ENCODE data around the gene SCAMP4. TPM values are rescaled to one million over a fixed set of nuclear protein-coding genes. Genes with fewer than 3 reads are reported as not detected.

Gene SCAMP4
- total and polyA plus RNA-seq, 2 of the 13 experiments (the other 11 are each of a cell fraction or from before 2014, with no cell fraction given): 10.7 to 13.7 TPM

DNA sequence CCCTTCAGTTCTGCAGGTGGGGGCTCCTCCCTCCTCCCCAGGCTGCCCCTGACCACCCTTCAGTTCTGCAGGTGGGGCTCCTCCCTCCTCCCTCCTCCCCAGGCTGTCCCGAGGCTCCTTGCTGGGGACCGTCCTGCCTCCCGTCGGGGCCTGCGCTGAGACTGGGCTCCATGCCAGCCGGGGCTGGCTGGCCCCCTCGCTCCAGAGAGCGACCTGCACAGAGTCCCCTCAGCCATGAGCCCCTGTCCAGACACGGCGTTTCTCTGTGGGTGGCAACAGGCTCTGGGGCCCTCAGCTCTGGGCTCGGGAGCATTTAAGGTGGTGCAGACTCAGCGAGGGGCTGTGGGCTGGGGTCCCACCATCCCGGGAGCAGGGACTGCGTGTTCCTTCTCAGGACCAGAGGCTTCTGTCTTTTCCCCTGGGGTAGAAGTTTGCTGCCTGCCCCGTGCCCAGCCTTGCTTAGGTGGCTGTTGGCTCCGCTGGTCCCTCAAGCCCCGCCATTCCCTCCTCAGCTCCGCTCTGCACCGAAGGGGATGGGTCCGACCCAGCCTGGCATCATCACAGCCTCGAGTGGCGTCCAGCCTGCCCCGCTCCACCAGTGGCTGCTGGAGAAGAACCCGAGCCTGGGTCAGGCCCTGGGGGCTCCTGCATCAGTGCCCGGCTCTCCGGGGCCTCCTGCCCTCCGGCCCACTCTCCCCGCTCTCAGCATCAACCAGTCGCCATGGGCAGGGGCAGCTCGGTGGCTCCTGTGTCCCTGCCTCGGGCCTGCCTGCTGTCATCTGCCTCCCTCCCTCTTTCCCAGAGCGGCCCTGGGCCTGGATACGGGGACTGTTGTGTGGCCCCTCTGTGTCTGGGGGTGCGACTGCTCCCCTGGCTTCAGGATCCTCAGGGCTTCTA is 63.3 kb downstream of the SCAMP4 start:
- FAIRE-seq (no peak), DNase-seq (ENCODE audit: low spot score) (no peak), ATAC-seq (no peak; the same call in 1 of the 3 replicates)
- in situ Hi-C loops (cut with HindIII; ENCODE audit: extremely low pct_ligation_motif_present, low pct_unique_long_range_greater_than_20kb): no loop called here
- H3K27me3 ChIP-seq (ENCODE audit: control insufficient read depth in 1 of 2, insufficient read depth in 2 of 2, low read length in 2 of 2): no peaks in the 10 kb centered on the region
- ChIA-PET POLR2A (no interaction called here), CTCF (ENCODE audit: low intra/inter-chr PET ratio, low total read pairs) (no interaction called here)
- TF ChIP-seq ZNF263 (CRISPR knock-in tag; IDR thresholded peaks at IDR 0.05): 0 out of 2 replicates have a peak, but pooled peaks have one; percentile 51
- no peak for TF ChIP-seq ZNF615 (CRISPR knock-in tag; IDR thresholded peaks at IDR 0.05; ENCODE audit: borderline replicate concordance)
- no peak for TF ChIP-seq ZNF674 (CRISPR knock-in tag; IDR thresholded peaks at IDR 0.05; ENCODE audit: low read depth)
- no peak overlapping the region for H2AFZ ChIP-seq (ENCODE audit: low read length)
- H4K20me1 ChIP-seq (ENCODE audit: insufficient read depth, low read length): peaks cover 5% of the 10 kb centered on the region; the same call in 1 of the 2 replicates
- H3K27ac ChIP-seq (ENCODE audit: extremely low read length, insufficient read depth, low read length): no peak overlapping the region
- no peaks in the 10 kb centered on the region for H3K9me3 ChIP-seq (ENCODE audit: low read length)
- H3K4me3 ChIP-seq (replicated peaks in 1 of 3; ENCODE audit: insufficient read depth in 1 of 3, low read depth in 2 of 3, low read length in 3 of 3): no peak overlapping the region
- no peaks in the 10 kb centered on the region for H3K4me1 ChIP-seq (ENCODE audit: insufficient read depth, low read length)
- intact Hi-C loops (cut with micrococcal nuclease; ENCODE audit: unreplicated experiment): no loop called here
- no TSS peak for BruUV-seq (replicated peaks)
- peaks cover 4% of the 10 kb centered on the region for H3K79me2 ChIP-seq (ENCODE audit: insufficient read depth, low read length)
- 99% methylated on average over 21 of the region's 34 CpGs for WGBS (ENCODE audit: low lambda C conversion rate)
- peaks cover 9 to 21% of the 10 kb centered on the region in 2 experiments for H3K36me3 ChIP-seq (replicated peaks in 1 of 2; ENCODE audit: control insufficient read depth in 1 of 2, insufficient read depth in 2 of 2, low read length in 2 of 2)
- H3K4me2 ChIP-seq (ENCODE audit: low read depth, low read length): no peak overlapping the region
- no peak overlapping the region for H3K9ac ChIP-seq (ENCODE audit: insufficient read depth, low read depth, low read length)

DNA sequence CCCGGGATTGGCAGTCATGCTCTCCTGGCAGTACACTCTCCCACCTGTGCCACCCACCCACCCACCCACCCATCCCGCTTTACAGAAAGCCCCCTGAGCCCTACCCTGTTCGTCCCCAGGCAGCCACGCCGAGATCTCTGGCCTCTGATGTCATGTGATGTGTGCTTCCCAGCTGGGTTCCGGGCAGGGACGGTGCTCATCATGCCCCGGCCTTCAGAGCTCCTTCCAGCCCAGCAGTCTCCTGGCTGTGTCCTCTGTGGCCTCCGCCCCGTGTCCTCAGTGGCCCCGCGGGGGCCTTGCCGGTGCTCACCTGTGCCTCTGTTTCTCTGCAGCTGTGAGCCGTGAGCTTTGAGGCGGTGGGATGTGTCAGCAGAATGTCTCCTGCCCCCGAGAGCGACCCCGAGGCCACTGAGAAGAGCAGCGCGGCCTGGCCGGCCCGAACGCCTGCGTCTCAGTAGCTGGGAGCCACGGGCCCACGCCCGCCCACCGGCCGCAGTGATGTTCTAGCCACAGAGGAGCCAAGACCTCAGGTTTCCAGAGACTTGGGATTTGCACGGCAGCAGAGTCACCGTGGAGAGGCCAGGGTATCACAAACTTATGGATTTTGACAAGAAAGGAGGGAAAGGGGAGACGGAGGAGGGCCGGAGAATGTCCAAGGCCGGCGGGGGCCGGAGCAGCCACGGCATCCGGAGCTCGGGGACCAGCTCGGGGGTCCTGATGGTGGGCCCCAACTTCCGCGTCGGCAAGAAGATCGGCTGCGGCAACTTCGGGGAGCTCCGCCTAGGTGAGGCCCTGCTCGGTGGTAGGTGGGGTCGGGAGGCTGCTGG is 64.2 kb downstream of the SCAMP4 start:
- no peak overlapping the region for H3K4me2 ChIP-seq (ENCODE audit: low read depth, low read length)
- 96% methylated on average over 26 of the region's 49 CpGs for WGBS (ENCODE audit: low lambda C conversion rate)
- no peaks in the 10 kb centered on the region for H3K9me3 ChIP-seq (ENCODE audit: low read length)
- no peak overlapping the region for H3K9ac ChIP-seq (ENCODE audit: insufficient read depth, low read depth, low read length)
- no peak for DNase-seq (ENCODE audit: low spot score)
- peaks cover 9 to 18% of the 10 kb centered on the region in 2 experiments for H3K36me3 ChIP-seq (replicated peaks in 1 of 2; ENCODE audit: control insufficient read depth in 1 of 2, insufficient read depth in 2 of 2, low read length in 2 of 2)
- TF ChIP-seq EED (CRISPR knock-in tag; IDR thresholded peaks at IDR 0.05) (no peak), AGO2 (optimal IDR thresholded peaks at IDR 0.05; ENCODE audit: low read depth, low read length) (peak; percentile 25), TBX3 (IDR thresholded peaks at IDR 0.05; ENCODE audit: borderline replicate concordance) (no peak)
- no peak overlapping the region for H2AFZ ChIP-seq (ENCODE audit: low read length)
- in situ Hi-C loops (cut with HindIII; ENCODE audit: extremely low pct_ligation_motif_present, low pct_unique_long_range_greater_than_20kb): no loop called here
- ATAC-seq: no peak
- H3K27ac ChIP-seq (ENCODE audit: extremely low read length, insufficient read depth, low read length): no peak overlapping the region
- intact Hi-C loops (cut with micrococcal nuclease; ENCODE audit: unreplicated experiment): no loop called here
- CTCF ChIA-PET (ENCODE audit: low intra/inter-chr PET ratio, low total read pairs): no interaction called here
- H3K4me3 ChIP-seq (replicated peaks in 1 of 3; ENCODE audit: insufficient read depth in 1 of 3, low read depth in 2 of 3, low read length in 3 of 3): no peak overlapping the region
- FAIRE-seq: no peak
- H3K27me3 ChIP-seq (ENCODE audit: control insufficient read depth in 1 of 2, insufficient read depth in 2 of 2, low read length in 2 of 2): no peaks in the 10 kb centered on the region
- no TSS peak for BruUV-seq (replicated peaks)
- no peaks in the 10 kb centered on the region for H3K4me1 ChIP-seq (ENCODE audit: insufficient read depth, low read length)
- peaks cover 5% of the 10 kb centered on the region for H3K79me2 ChIP-seq (ENCODE audit: insufficient read depth, low read length)
- peaks cover 8% of the 10 kb centered on the region; the same call in 1 of the 2 replicates for H4K20me1 ChIP-seq (ENCODE audit: insufficient read depth, low read length)
- POLR2A ChIA-PET: interaction anchor here (0.6 kb wide), 1 partner anchor 50 kb away, joined by 5 read pairs; no protein-coding TSS in a partner anchor

All from HepG2 (cell line).